SU-DHL-6 (cell line): Measurements from ENCODE around the gene FZD8.

Experiments used
- H2AFZ ChIP-seq: fragments of 200-600 bp; sonication (generic); 2 replicates; pipeline ENCODE4 v1.6.1; 2014; ENCODE audit warnings: low read depth, mild to moderate bottlenecking, moderate library complexity, mixed read lengths, antibody characterized with exemption, low read length; ENCODE audit not compliant: severe bottlenecking
- H3F3A ChIP-seq: fragments of 200-600 bp; shearing (Covaris generic); 2 replicates; pipeline ENCODE4 v1.6.0; 2016; ENCODE audit warnings: antibody characterized with exemption, mild to moderate bottlenecking; ENCODE audit not compliant: insufficient read depth
- H3K27ac ChIP-seq: fragments of 200-600 bp; sonication (generic); 2 replicates; pipeline ENCODE4 v1.5.1; 2016; ENCODE audit warnings: low read depth, mild to moderate bottlenecking, low read length, moderate library complexity, mixed read lengths
- H3K27me3 ChIP-seq: fragments of 200-600 bp; sonication (generic), shearing (Covaris generic); 2 replicates; pipeline ENCODE4 v1.6.0; 2014; ENCODE audit warnings: mild to moderate bottlenecking, low read length
- H3K36me3 ChIP-seq: fragments of 200-600 bp; sonication (generic); 2 replicates; pipeline ENCODE4 v1.6.1; 2014; ENCODE audit warnings: mild to moderate bottlenecking, low read length, mixed read lengths
- H3K4me2 ChIP-seq: fragments of 300-600, 200-600 bp; shearing (Covaris generic), sonication (generic); 2 replicates; pipeline ENCODE4 v1.6.0; 2014; ENCODE audit warnings: low read length, low read depth, mild to moderate bottlenecking; ENCODE audit not compliant: poor library complexity, severe bottlenecking
- H3K4me3 ChIP-seq: fragments of 200-600 bp; sonication (generic); 2 replicates; pipeline ENCODE4 v1.5.1; 2014; ENCODE audit warnings: antibody characterized with exemption, low read length, mild to moderate bottlenecking, mixed read lengths; ENCODE audit not compliant: insufficient read depth, poor library complexity, severe bottlenecking
- H3K79me2 ChIP-seq: fragments of 200-600 bp; sonication (generic); 2 replicates; pipeline ENCODE4 v1.6.1; 2014; ENCODE audit warnings: mild to moderate bottlenecking, low read length, moderate library complexity; ENCODE audit not compliant: insufficient read depth
- H3K9ac ChIP-seq: fragments of 200-600 bp; sonication (generic); 2 replicates; pipeline ENCODE4 v1.7.0; 2014; ENCODE audit warnings: mild to moderate bottlenecking, low read length
- H3K9me2 ChIP-seq: fragments of 200-600 bp; sonication (generic); replicated peaks from 2 replicates; pipeline ENCODE4 v1.6.1; 2014; ENCODE audit warnings: low read length; ENCODE audit not compliant: insufficient read depth
- H3K9me3 ChIP-seq: fragments of 200-600 bp; sonication (generic); 2 replicates; pipeline ENCODE4 v1.6.1; 2014; ENCODE audit warnings: low read length, mixed read lengths; ENCODE audit not compliant: insufficient read depth
- H4K20me1 ChIP-seq: fragments of 200-600 bp; sonication (generic); 2 replicates; pipeline ENCODE4 v1.6.1; 2014; ENCODE audit warnings: low read depth, mild to moderate bottlenecking, antibody characterized with exemption, low read length, moderate library complexity, mixed read lengths
- CTCF ChIP-seq: fragments of 200-600 bp; sonication (generic); IDR thresholded peaks from one replicate; pipeline ENCODE4 v1.5.1; 2017; ENCODE audit warnings: antibody characterized with exemption, mild to moderate bottlenecking, low read length, moderate library complexity; ENCODE audit not compliant: insufficient read depth, poor library complexity, severe bottlenecking
- EZH2phosphoT487 ChIP-seq: fragments of 200-600 bp; sonication (generic), shearing (Covaris generic); conservative IDR thresholded peaks from 2 replicates; pipeline ENCODE4 v1.6.1; 2018; ENCODE audit warnings: mild to moderate bottlenecking, antibody characterized with exemption, low read length, moderate library complexity, mixed read lengths

The FZD8 gene

GRCh38 chr10:35643151-35644049 lies 1.3 kb upstream of the FZD8 start:
- Histone ChIP-seq H4K20me1 (no peaks in the 10 kb centered on the region), H3F3A (no peaks in the 10 kb centered on the region), H3K27me3 (no peaks in the 10 kb centered on the region), H3K79me2 (no peaks in the 10 kb centered on the region), H3K4me3 (no peak overlapping the region), H3K36me3 (no peaks in the 10 kb centered on the region), H3K27ac (no peak overlapping the region), H3K9me2 (no peaks in the 10 kb centered on the region), H2AFZ (no peak overlapping the region), H3K9ac (no peak overlapping the region), H3K4me2 (no peak overlapping the region), H3K9me3 (no peaks in the 10 kb centered on the region)
- TF ChIP-seq CTCF, result no peak
- no peak for TF ChIP-seq EZH2phosphoT487

DNA sequence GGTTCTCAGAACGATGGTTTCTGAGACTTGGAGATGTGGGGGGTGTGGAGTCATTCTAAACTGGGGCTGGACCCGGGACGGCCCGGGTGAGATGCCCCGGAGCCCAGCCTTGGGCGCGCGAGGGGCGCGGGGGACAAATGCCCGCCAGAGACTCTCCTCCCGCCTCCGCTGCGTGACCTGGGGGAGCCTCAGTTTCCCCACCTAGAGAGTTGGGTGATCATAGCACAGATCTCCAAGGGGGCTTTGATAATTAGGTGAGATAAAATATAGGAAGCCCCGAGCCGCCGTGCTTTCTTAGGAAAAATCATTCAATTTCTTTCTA lies 658 bp upstream of the FZD8 start:
- H3F3A ChIP-seq, result no peaks in the 10 kb centered on the region
- H3K4me2 ChIP-seq, result no peak overlapping the region
- no peaks in the 10 kb centered on the region for H3K36me3 ChIP-seq
- H3K27ac ChIP-seq, result no peak overlapping the region
- no peaks in the 10 kb centered on the region for H3K9me2 ChIP-seq
- H3K4me3 ChIP-seq, result no peak overlapping the region
- no peak overlapping the region for H3K9ac ChIP-seq
- no peak for TF ChIP-seq EZH2phosphoT487
- no peak for TF ChIP-seq CTCF
- no peaks in the 10 kb centered on the region for H4K20me1 ChIP-seq
- no peaks in the 10 kb centered on the region for H3K27me3 ChIP-seq
- no peaks in the 10 kb centered on the region for H3K79me2 ChIP-seq
- H3K9me3 ChIP-seq, result no peaks in the 10 kb centered on the region
- no peak overlapping the region for H2AFZ ChIP-seq

DNA sequence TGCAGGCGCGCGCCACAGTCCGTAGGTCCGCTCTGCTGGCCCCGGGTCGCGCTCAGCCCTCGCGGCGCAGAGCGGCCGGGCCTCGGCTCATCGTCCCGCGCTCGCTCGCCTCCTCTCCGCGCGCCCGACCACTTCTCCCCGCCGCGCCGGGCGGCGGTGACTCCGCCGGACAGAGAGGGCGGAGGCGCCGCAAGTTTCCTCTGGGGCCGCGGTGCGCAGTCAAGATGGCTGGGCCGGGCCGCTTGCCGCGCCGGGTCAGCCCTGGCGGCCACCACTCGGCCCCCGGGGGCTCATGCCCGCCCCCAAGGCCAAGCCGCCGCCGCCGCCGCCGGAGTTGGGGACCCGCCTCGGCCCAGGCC lies 441 bp downstream of the FZD8 start:
- H3K4me3 ChIP-seq, result no peak overlapping the region
- TF ChIP-seq CTCF, result no peak
- no peak for TF ChIP-seq EZH2phosphoT487
- H3K9me3 ChIP-seq, result no peaks in the 10 kb centered on the region
- no peaks in the 10 kb centered on the region for H3K79me2 ChIP-seq
- no peaks in the 10 kb centered on the region for H3K36me3 ChIP-seq
- H4K20me1 ChIP-seq, result no peaks in the 10 kb centered on the region
- no peaks in the 10 kb centered on the region for H3K9me2 ChIP-seq
- no peaks in the 10 kb centered on the region for H3K27me3 ChIP-seq
- H3K27ac ChIP-seq, result no peak overlapping the region
- no peaks in the 10 kb centered on the region for H3F3A ChIP-seq
- H2AFZ ChIP-seq, result no peak overlapping the region
- H3K4me2 ChIP-seq, result no peak overlapping the region
- no peak overlapping the region for H3K9ac ChIP-seq
